Loucy (cell line): ENCODE results near the gene UBL3.

ENCODE experiments used
- H2AFZ ChIP-seq: fragments of 200-600 bp; sonication (generic); 2 replicates; pipeline ENCODE4 v1.6.0; 2016; ENCODE audit warnings: antibody characterized with exemption, mild to moderate bottlenecking, low read length, moderate library complexity
- H3F3A ChIP-seq: fragments of 200-600 bp; 2 replicates; pipeline ENCODE4 v1.6.0; 2016; ENCODE audit warnings: antibody characterized with exemption, low read depth, mild to moderate bottlenecking
- H3K27me3 ChIP-seq: fragments of 200-600 bp; sonication (generic); 2 replicates; pipeline ENCODE4 v1.6.1; 2014; ENCODE audit warnings: low read length, mild to moderate bottlenecking; ENCODE audit not compliant: insufficient read depth, poor library complexity, severe bottlenecking
- H3K36me3 ChIP-seq: fragments of 200-600 bp; sonication (generic); 2 replicates; pipeline ENCODE4 v1.6.1; 2016; ENCODE audit warnings: low read length; ENCODE audit not compliant: insufficient read depth
- H3K4me1 ChIP-seq: fragments of 200-600 bp; sonication (generic); 2 replicates; pipeline ENCODE4 v1.5.1; 2014; ENCODE audit warnings: low read length, mild to moderate bottlenecking; ENCODE audit not compliant: insufficient read depth, poor library complexity, severe bottlenecking
- H3K4me2 ChIP-seq: fragments of 200-600 bp; sonication (generic); 2 replicates; pipeline ENCODE4 v1.6.0; 2014; ENCODE audit warnings: antibody characterized with exemption, low read length, low read depth, mild to moderate bottlenecking; ENCODE audit not compliant: poor library complexity, severe bottlenecking
- H3K4me3 ChIP-seq: fragments of 200-600 bp; sonication (generic); 2 replicates; pipeline ENCODE4 v1.5.1; 2014; ENCODE audit warnings: low read length, mild to moderate bottlenecking, mixed read lengths; ENCODE audit not compliant: poor library complexity, severe bottlenecking
- H3K79me2 ChIP-seq: fragments of 200-600 bp; sonication (generic); 2 replicates; pipeline ENCODE4 v1.6.1; 2014; ENCODE audit warnings: low read length; ENCODE audit not compliant: insufficient read depth
- H3K9ac ChIP-seq: fragments of 200-600 bp; sonication (generic); 2 replicates; pipeline ENCODE4 v1.6.0; 2014; ENCODE audit warnings: mild to moderate bottlenecking, low read depth, low read length, moderate library complexity; ENCODE audit not compliant: poor library complexity, severe bottlenecking
- H3K9me2 ChIP-seq: fragments of 200-600 bp; sonication (generic); replicated peaks from 2 replicates; pipeline ENCODE4 v1.6.1; 2016; ENCODE audit warnings: low read depth, low read length, mixed read lengths
- H3K9me3 ChIP-seq: fragments of 200-600 bp; sonication (generic); 2 replicates; pipeline ENCODE4 v1.6.1; 2014; ENCODE audit warnings: mild to moderate bottlenecking, antibody characterized with exemption, low read length, low read depth; ENCODE audit not compliant: insufficient read depth
- H4K20me1 ChIP-seq: fragments of 200-600 bp; sonication (generic); 2 replicates; pipeline ENCODE4 v1.6.0; 2014; ENCODE audit warnings: antibody characterized with exemption, low read length, mild to moderate bottlenecking; ENCODE audit not compliant: insufficient read depth, poor library complexity, severe bottlenecking
- EZH2phosphoT487 ChIP-seq: fragments of 200-600 bp; IDR thresholded peaks from 2 replicates; pipeline ENCODE4 v1.6.1; 2018; ENCODE audit warnings: antibody characterized with exemption, mild to moderate bottlenecking, moderate library complexity, borderline replicate concordance
- TF ChIP-seq, protein P1 (sequence below): fragments of 200-600 bp; sonication (generic); conservative IDR thresholded peaks from 2 replicates; pipeline ENCODE4 v1.5.1; 2014; ENCODE audit warnings: mild to moderate bottlenecking, antibody characterized with exemption, low read length

The UBL3 gene

DNA sequence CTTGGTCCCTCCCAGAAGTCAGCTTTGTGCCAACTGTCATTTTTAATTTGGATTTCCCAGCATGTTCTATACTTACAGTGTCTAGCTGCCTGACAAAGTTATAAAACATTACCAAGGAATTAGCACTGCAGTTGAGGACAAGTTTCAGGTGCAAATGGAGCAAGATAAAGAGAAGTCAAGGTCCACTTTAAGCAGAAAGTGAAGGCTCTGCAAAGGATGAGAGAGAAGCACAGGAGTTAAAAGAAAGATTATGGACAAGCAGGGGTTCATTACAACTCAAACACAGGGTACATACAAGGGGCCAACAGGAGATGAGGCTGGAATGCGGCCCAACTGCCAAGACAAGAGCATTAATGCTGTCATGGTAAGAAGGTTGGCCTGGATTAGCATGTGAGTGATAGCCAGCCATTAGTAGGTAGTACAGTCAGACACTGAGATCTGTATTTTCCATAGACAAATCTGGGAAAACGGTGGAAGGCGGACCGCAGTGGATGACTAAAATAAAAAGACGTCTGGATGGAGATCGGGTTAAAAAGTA lies 17.6 kb downstream of the UBL3 start:
- peaks cover under 1% of the 10 kb centered on the region for H3K4me1 ChIP-seq
- peaks cover 70% of the 10 kb centered on the region for H3K79me2 ChIP-seq
- TF ChIP-seq, protein P1, sequence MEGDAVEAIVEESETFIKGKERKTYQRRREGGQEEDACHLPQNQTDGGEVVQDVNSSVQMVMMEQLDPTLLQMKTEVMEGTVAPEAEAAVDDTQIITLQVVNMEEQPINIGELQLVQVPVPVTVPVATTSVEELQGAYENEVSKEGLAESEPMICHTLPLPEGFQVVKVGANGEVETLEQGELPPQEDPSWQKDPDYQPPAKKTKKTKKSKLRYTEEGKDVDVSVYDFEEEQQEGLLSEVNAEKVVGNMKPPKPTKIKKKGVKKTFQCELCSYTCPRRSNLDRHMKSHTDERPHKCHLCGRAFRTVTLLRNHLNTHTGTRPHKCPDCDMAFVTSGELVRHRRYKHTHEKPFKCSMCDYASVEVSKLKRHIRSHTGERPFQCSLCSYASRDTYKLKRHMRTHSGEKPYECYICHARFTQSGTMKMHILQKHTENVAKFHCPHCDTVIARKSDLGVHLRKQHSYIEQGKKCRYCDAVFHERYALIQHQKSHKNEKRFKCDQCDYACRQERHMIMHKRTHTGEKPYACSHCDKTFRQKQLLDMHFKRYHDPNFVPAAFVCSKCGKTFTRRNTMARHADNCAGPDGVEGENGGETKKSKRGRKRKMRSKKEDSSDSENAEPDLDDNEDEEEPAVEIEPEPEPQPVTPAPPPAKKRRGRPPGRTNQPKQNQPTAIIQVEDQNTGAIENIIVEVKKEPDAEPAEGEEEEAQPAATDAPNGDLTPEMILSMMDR = no peak
- TF ChIP-seq EZH2phosphoT487 = no peak
- H3K4me2 ChIP-seq = no peak overlapping the region
- no peaks in the 10 kb centered on the region for H3K36me3 ChIP-seq
- H3K9me3 ChIP-seq = no peaks in the 10 kb centered on the region
- no peaks in the 10 kb centered on the region for H3K9me2 ChIP-seq
- H3K27me3 ChIP-seq = no peaks in the 10 kb centered on the region
- no peak overlapping the region for H3K4me3 ChIP-seq
- H3K9ac ChIP-seq = no peak overlapping the region
- no peak overlapping the region for H2AFZ ChIP-seq
- peaks cover 6% of the 10 kb centered on the region for H4K20me1 ChIP-seq
- H3F3A ChIP-seq = no peaks in the 10 kb centered on the region

DNA sequence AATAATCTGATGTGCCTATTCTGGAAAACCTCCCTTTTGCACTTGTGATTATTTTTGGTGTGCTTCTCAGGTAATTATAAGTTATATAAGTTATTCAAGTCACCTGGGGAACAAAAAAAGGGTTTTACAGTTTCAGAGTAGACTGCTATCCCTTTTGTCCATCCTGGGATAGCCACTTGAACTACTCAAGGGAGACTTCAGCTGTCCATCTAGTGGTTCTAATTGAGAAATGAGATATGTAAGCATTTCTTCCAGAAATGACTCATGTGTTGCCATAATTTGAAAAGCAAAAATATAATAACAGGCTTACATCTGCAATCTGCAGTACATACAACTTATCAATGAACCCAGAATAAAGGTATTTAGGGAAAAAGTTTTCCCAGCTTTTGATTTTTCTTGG lies 20.4 kb downstream of the UBL3 start:
- Histone ChIP-seq H3K4me1 (no peaks in the 10 kb centered on the region), H3K36me3 (no peaks in the 10 kb centered on the region), H3K27me3 (no peaks in the 10 kb centered on the region), H3K79me2 (peaks cover 43% of the 10 kb centered on the region), H3K9me3 (no peaks in the 10 kb centered on the region), H3K9ac (no peak overlapping the region), H3K4me2 (no peak overlapping the region), H4K20me1 (no peaks in the 10 kb centered on the region), H3K4me3 (no peak overlapping the region), H2AFZ (no peak overlapping the region), H3K9me2 (no peaks in the 10 kb centered on the region), H3F3A (no peaks in the 10 kb centered on the region)
- TF ChIP-seq EZH2phosphoT487 = no peak
- TF ChIP-seq, protein P1 = no peak

DNA sequence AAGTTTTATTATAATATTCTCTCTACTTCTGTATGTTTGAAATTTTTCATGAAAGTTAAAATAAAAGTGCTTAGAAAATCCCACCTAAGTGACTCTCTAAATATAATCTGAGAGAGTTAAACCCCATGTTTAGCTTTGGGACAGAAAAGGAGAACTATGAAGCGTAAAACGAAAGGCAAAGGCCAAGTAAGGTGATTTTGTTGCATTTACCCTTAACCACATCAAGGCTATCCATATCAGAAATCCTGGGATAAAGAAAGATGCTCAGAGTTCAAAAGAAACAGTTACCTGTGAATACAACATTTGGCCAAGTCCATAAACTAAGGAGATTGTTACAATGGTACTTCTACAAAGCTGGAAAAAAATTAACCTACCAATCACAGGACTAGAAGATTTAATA lies 31.3 kb downstream of the UBL3 start:
- 0 out of 2 replicates have a peak, but pooled peaks cover 4% of the 10 kb centered on the region for H3F3A ChIP-seq

More for the DNA sequence above, 31.3 kb downstream of the UBL3 start:
- peaks cover 73% of the 10 kb centered on the region for H3K79me2 ChIP-seq
- H3K9me3 ChIP-seq = 0 out of 2 replicates have a peak, but pooled peaks cover 5% of the 10 kb centered on the region
- peaks cover 2% of the 10 kb centered on the region for H4K20me1 ChIP-seq
- H3K27me3 ChIP-seq = no peaks in the 10 kb centered on the region
- H3K9me2 ChIP-seq = no peaks in the 10 kb centered on the region
- H3K36me3 ChIP-seq = no peaks in the 10 kb centered on the region
- H3K4me3 ChIP-seq = no peak overlapping the region
- peaks cover 41% of the 10 kb centered on the region for H3K4me1 ChIP-seq
- peak overlapping the region; percentile 75 for H3K4me2 ChIP-seq
- H3K9ac ChIP-seq = no peak overlapping the region
- no peak for TF ChIP-seq EZH2phosphoT487
- TF ChIP-seq, protein P1 = no peak
- no peak overlapping the region for H2AFZ ChIP-seq
